MM.1S (cell line): Measurements from ENCODE around the gene PRSS38.

ENCODE experiments used
- DNase-seq: peaks from one replicate; pipeline ENCODE4 v3.0.0-alpha.2; 2015
- H2AFZ ChIP-seq: fragments of 300-600 bp; sonication (generic); 2 replicates; pipeline ENCODE4 v1.6.0; 2016; ENCODE audit warnings: antibody characterized with exemption, low read length
- H3F3A ChIP-seq: fragments of 300-600 bp; sonication (generic); 2 replicates; pipeline ENCODE4 v1.6.1; 2016; ENCODE audit warnings: mild to moderate bottlenecking, antibody characterized with exemption, low read length, moderate library complexity, mixed read lengths; ENCODE audit not compliant: insufficient read depth
- H3K27ac ChIP-seq: fragments of 300-600 bp; sonication (generic); 2 replicates; pipeline ENCODE4 v1.5.1; 2016; ENCODE audit warnings: mild to moderate bottlenecking, low read length
- H3K27me3 ChIP-seq: fragments of 300-600 bp; sonication (generic); replicated peaks from 2 replicates; pipeline ENCODE4 v1.6.0; 2016; ENCODE audit warnings: low read length; ENCODE audit not compliant: insufficient read depth
- H3K36me3 ChIP-seq: fragments of 300-600 bp; sonication (generic); replicated peaks from 2 replicates; pipeline ENCODE4 v1.6.1; 2016; ENCODE audit warnings: mild to moderate bottlenecking, low read length, mixed read lengths; ENCODE audit not compliant: insufficient read depth
- H3K4me1 ChIP-seq: fragments of 300-600 bp; sonication (generic); 2 replicates; pipeline ENCODE4 v1.6.1; 2016; ENCODE audit warnings: low read length, mixed read lengths
- H3K4me2 ChIP-seq: fragments of 300-600 bp; sonication (generic); 2 replicates; pipeline ENCODE4 v1.6.0; 2016; ENCODE audit warnings: low read depth, low read length
- H3K4me3 ChIP-seq: fragments of 300-600 bp; sonication (generic); 2 replicates; pipeline ENCODE4 v1.5.1; 2016; ENCODE audit warnings: low read length, mixed read lengths
- H3K79me2 ChIP-seq: fragments of 300-600 bp; sonication (generic); 2 replicates; pipeline ENCODE4 v1.6.1; 2016; ENCODE audit warnings: mixed run types, low read length, mixed read lengths
- H3K9ac ChIP-seq: fragments of 300-600 bp; sonication (generic); 2 replicates; pipeline ENCODE4 v1.6.1; 2016; ENCODE audit warnings: low read length, mixed read lengths
- H3K9me2 ChIP-seq: fragments of 300-600 bp; sonication (generic); replicated peaks from 2 replicates; pipeline ENCODE4 v1.6.1; 2016; ENCODE audit warnings: mild to moderate bottlenecking, low read length, mixed read lengths; ENCODE audit not compliant: insufficient read depth
- H3K9me3 ChIP-seq: fragments of 300-600 bp; sonication (generic); replicated peaks from 2 replicates; pipeline ENCODE4 v1.6.1; 2016; ENCODE audit warnings: mild to moderate bottlenecking, low read length, mixed read lengths; ENCODE audit not compliant: insufficient read depth
- H4K20me1 ChIP-seq: fragments of 300-600 bp; sonication (generic); 2 replicates; pipeline ENCODE4 v1.6.1; 2016; ENCODE audit warnings: mild to moderate bottlenecking, low read length, moderate library complexity, mixed read lengths; ENCODE audit not compliant: insufficient read depth
- EZH2 ChIP-seq: fragments of 300-600 bp; sonication (generic); optimal IDR thresholded peaks from 2 replicates; pipeline ENCODE3; 2017; ENCODE audit warnings: low read depth, mild to moderate bottlenecking, antibody characterized with exemption, low read length, mixed read lengths
- EZH2phosphoT487 ChIP-seq: fragments of 300-600 bp; sonication (generic); IDR thresholded peaks from 2 replicates; pipeline ENCODE4 v1.6.1; 2018; ENCODE audit warnings: antibody characterized with exemption, low read length
- TF ChIP-seq, protein P1 (sequence below): fragments of 300-600 bp; sonication (generic); IDR thresholded peaks from 2 replicates; pipeline ENCODE4 v1.5.1; 2016; ENCODE audit warnings: antibody characterized with exemption, low read length, mixed read lengths

The PRSS38 gene

DNA sequence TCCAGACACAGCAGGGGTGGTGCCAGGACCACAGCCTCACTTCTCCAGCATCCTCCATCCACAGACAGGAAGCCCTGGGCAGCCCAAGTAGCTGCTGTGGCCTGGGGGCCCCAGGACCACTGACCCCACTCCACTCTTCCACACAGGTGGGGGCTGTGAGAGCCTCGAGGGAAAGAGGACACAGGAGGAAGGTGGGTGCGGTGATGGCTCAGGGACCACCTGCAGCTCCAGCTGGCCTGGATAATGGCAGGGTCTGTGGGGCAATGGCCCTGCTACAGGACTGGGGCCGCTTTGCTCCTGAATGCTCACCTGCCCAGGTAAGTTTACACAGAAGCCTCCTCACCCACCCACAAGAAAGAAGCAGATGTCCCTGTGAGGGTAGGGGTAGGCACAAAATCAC, 18.3 kb upstream of the PRSS38 start:
- Histone ChIP-seq H3K4me2 (no peak overlapping the region), H4K20me1 (no peaks in the 10 kb centered on the region), H3K4me3 (no peak overlapping the region), H3K27me3 (no peaks in the 10 kb centered on the region), H3K27ac (no peak overlapping the region), H3K36me3 (no peaks in the 10 kb centered on the region), H3K9me3 (no peaks in the 10 kb centered on the region), H3K9ac (no peak overlapping the region), H3K9me2 (no peaks in the 10 kb centered on the region), H3K79me2 (no peaks in the 10 kb centered on the region), H3K4me1 (no peaks in the 10 kb centered on the region), H2AFZ (no peak overlapping the region), H3F3A (no peaks in the 10 kb centered on the region)
- no peak for TF ChIP-seq EZH2phosphoT487
- TF ChIP-seq EZH2 = no peak
- TF ChIP-seq, protein P1, sequence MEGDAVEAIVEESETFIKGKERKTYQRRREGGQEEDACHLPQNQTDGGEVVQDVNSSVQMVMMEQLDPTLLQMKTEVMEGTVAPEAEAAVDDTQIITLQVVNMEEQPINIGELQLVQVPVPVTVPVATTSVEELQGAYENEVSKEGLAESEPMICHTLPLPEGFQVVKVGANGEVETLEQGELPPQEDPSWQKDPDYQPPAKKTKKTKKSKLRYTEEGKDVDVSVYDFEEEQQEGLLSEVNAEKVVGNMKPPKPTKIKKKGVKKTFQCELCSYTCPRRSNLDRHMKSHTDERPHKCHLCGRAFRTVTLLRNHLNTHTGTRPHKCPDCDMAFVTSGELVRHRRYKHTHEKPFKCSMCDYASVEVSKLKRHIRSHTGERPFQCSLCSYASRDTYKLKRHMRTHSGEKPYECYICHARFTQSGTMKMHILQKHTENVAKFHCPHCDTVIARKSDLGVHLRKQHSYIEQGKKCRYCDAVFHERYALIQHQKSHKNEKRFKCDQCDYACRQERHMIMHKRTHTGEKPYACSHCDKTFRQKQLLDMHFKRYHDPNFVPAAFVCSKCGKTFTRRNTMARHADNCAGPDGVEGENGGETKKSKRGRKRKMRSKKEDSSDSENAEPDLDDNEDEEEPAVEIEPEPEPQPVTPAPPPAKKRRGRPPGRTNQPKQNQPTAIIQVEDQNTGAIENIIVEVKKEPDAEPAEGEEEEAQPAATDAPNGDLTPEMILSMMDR = no peak
- DNase-seq = no peak

DNA sequence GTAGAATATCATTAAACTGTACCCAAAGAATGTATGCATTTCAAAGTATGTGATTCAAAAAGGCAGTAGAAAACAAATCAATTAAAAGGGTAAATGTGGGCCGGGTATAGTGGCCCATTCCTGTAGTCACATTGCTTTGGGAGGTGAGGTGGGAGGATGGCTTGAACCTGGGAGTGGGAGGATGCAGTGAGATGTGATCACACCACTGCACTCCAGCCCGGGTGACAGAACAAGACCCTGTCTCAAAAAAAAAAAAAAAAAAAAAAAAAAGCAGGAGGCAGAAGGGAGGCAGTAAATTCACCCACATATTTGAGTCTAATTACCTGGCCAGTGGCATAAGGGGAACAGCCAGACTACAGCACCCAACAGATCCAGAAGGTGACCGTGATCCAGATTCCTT, 17.9 kb upstream of the PRSS38 start:
- Histone ChIP-seq H3K4me2 (no peak overlapping the region), H3K4me3 (no peak overlapping the region), H3K79me2 (no peaks in the 10 kb centered on the region), H3K9me2 (no peaks in the 10 kb centered on the region), H3K27ac (no peak overlapping the region), H3K4me1 (no peaks in the 10 kb centered on the region), H3K36me3 (no peaks in the 10 kb centered on the region), H4K20me1 (no peaks in the 10 kb centered on the region), H3K27me3 (no peaks in the 10 kb centered on the region), H2AFZ (no peak overlapping the region), H3F3A (no peaks in the 10 kb centered on the region), H3K9ac (no peak overlapping the region), H3K9me3 (no peaks in the 10 kb centered on the region)
- DNase-seq = no peak
- TF ChIP-seq, protein P1 = no peak
- TF ChIP-seq EZH2phosphoT487 (no peak), EZH2 (no peak)

DNA sequence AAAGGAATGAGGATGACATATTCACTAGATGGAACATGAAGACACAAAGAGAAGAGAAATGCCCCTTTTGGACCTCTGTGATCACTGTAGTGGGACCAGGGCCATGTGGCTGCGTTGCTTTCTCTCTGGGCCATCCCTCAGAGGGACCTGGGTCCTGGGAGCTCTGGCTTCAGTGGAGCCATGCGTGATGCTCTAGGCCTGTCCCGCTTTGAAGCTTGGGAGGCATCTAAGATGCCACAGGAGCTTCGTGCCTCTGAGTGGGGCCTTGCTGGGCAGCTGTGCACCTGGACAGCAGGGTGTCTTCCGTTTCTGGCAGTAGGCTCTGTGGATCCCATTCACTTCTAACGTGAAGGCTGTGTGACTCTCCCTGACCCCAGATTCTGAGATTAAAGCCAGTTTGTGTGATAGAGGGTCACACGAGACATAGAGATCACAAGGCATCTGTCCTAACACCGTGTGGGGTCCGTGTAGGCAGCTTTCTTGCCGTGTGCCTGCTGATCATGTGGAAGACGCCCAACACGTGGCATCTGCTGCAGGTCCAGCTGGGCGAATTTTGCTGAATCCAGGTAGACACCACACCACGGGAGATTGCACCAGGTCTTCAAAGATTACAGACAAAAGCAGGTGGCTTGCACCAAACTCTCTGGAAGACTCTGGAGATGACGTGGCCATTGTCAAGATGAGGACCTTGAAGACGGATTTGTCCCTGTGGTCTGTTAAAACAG, 17.2 kb upstream of the PRSS38 start:
- no peaks in the 10 kb centered on the region for H4K20me1 ChIP-seq
- no peaks in the 10 kb centered on the region for H3K4me1 ChIP-seq
- no peak overlapping the region for H3K4me3 ChIP-seq
- no peaks in the 10 kb centered on the region for H3K79me2 ChIP-seq
- H3K9me3 ChIP-seq = no peaks in the 10 kb centered on the region
- no peaks in the 10 kb centered on the region for H3K27me3 ChIP-seq
- TF ChIP-seq EZH2phosphoT487 = no peak
- TF ChIP-seq, protein P1 = no peak
- H3F3A ChIP-seq = no peaks in the 10 kb centered on the region
- DNase-seq = no peak
- H3K4me2 ChIP-seq = no peak overlapping the region
- no peak overlapping the region for H3K27ac ChIP-seq
- H2AFZ ChIP-seq = no peak overlapping the region
- H3K9me2 ChIP-seq = no peaks in the 10 kb centered on the region
- H3K9ac ChIP-seq = no peak overlapping the region
- no peaks in the 10 kb centered on the region for H3K36me3 ChIP-seq
